ENCODE measurements around the gene B9D1.

The B9D1 gene

GRCh38 chr17:19375732-19376131 is 13.2 kb upstream of the B9D1 start:
- DNase-seq: no peak

- no peak for DNase-seq
These were observed 11.6 kb upstream of the B9D1 start for GRCh38 chr17:19374136-19374535.

- no peak for DNase-seq
These were observed 10.5 kb upstream of the B9D1 start for GRCh38 chr17:19372866-19373504.

- no peak for DNase-seq
These were observed 9.9 kb upstream of the B9D1 start for GRCh38 chr17:19372439-19372838.

GRCh38 chr17:19372011-19372370 is 9.5 kb upstream of the B9D1 start:
- DNase-seq: no peak

GRCh38 chr17:19371259-19372010 is 8.9 kb upstream of the B9D1 start:
- no peak for DNase-seq

GRCh38 chr17:19370493-19370960 is 8.0 kb upstream of the B9D1 start:
- no peak for DNase-seq

- DNase-seq: no peak
These were observed 7.4 kb upstream of the B9D1 start for GRCh38 chr17:19369846-19370492.

- DNase-seq: no peak
These were observed 6.7 kb upstream of the B9D1 start for GRCh38 chr17:19369107-19369778.

GRCh38 chr17:19368229-19368628 is 5.7 kb upstream of the B9D1 start:
- DNase-seq: no peak

- DNase-seq: no peak
These were observed 4.1 kb upstream of the B9D1 start for GRCh38 chr17:19366637-19366972.

- no peak for DNase-seq
These were observed 3.5 kb upstream of the B9D1 start for GRCh38 chr17:19365833-19366636.

GRCh38 chr17:19365499-19365817 is 2.9 kb upstream of the B9D1 start:
- DNase-seq: no peak

GRCh38 chr17:19364699-19365498 is 2.4 kb upstream of the B9D1 start:
- no peak for DNase-seq

GRCh38 chr17:19363460-19364035 is 1.0 kb upstream of the B9D1 start:
- no peak for DNase-seq

- no peak for DNase-seq
These were observed 553 bp upstream of the B9D1 start for GRCh38 chr17:19363114-19363438.

GRCh38 chr17:19361944-19362276 is 613 bp downstream of the B9D1 start:
- DNase-seq: no peak

- DNase-seq: no peak
These were observed 1.2 kb downstream of the B9D1 start for GRCh38 chr17:19361326-19361725.

GRCh38 chr17:19360772-19361171 is 1.8 kb downstream of the B9D1 start:
- no peak for DNase-seq

GRCh38 chr17:19359856-19360255 is 2.7 kb downstream of the B9D1 start:
- DNase-seq: no peak

GRCh38 chr17:19359151-19359550 is 3.4 kb downstream of the B9D1 start:
- no peak for DNase-seq

GRCh38 chr17:19357761-19358160 is 4.8 kb downstream of the B9D1 start:
- DNase-seq: no peak
